HCT116 (cell line): ENCODE data around the gene MTPN. TPM values are rescaled to one million over a fixed set of nuclear protein-coding genes. Genes with fewer than 3 reads are reported as not detected.

Source experiments
- ATAC-seq: fragments of 200-7000 bp; cut with Tn5 transposase; 2 replicates; pipeline ENCODE4 v1.9.1; 2020; ENCODE audit warnings: mild to moderate bottlenecking, moderate library complexity
- BruUV-seq: library from RNA; stranded (reverse); fragments of 400-500 nt; replicated peaks from 2 replicates; lab custom pipeline; 2021; lab: Mats Ljungman, UMichigan
- CTCF ChIA-PET: fragments of 300-600 bp; sonication (Branson Sonifier 250); formaldehyde crosslinking; loops from one replicate; lab custom pipeline; 2021; ENCODE audit warnings: antibody characterized with exemption; lab: Charles Lee
- POLR2A ChIA-PET: fragments of 300-600, 350-600 bp; sonication (Branson Sonifier 250); formaldehyde crosslinking; loops from one replicate; lab custom pipeline; 2021; ENCODE audit warnings: antibody characterized with exemption; lab: Charles Lee
- RAD21 ChIA-PET, 2 experiments: fragments of 300-600 bp; sonication (Branson Sonifier 250); formaldehyde crosslinking; loops; one replicate each; lab custom pipeline; 2023; ENCODE audit warnings: low total read pairs in 2 of 2; ENCODE audit not compliant: uncharacterized antibody in 2 of 2, unreplicated experiment in 2 of 2, low non-redundant PET in 1 of 2; lab: Charles Lee
- DNase-seq: peaks from one replicate; pipeline ENCODE4 v3.0.0-alpha.2; 2010; ENCODE audit warnings: low read depth, low spot score
- H2AFZ ChIP-seq: fragments of 200-600 bp; shearing (Covaris generic), sonication (generic); 2 replicates; pipeline ENCODE4 v1.6.1; 2017; ENCODE audit warnings: low read depth, mixed run types, mixed read lengths, antibody characterized with exemption, low read length; ENCODE audit not compliant: poor library complexity, severe bottlenecking
- H3K27ac ChIP-seq: 2 replicates; pipeline ENCODE4 v1.5.1; 2012; ENCODE audit warnings: low read depth, low read length
- H3K27me3 ChIP-seq: fragments of 200-600 bp; sonication (generic); 2 replicates; pipeline ENCODE4 v1.6.1; 2016; ENCODE audit warnings: mixed run types, low read length, mixed read lengths; ENCODE audit not compliant: insufficient read depth
- H3K36me3 ChIP-seq, 2 experiments: fragments of 200-500 bp in 1 of 2; fragments of 200-600 bp in 1 of 2; sonication (Bioruptor generic) in 1 of 2; sonication (generic) in 1 of 2; 2 replicates each; pipeline versions ENCODE4 v1.5.1 to v1.6.1; 2014 to 2016; ENCODE audit warnings: low read length in 2 of 2, inconsistent platforms in 1 of 2, mixed read lengths in 1 of 2, mixed run types in 1 of 2; ENCODE audit not compliant: insufficient read depth in 2 of 2, control insufficient read depth in 1 of 2
- H3K4me1 ChIP-seq, 2 experiments: fragments of 200-600 bp in 1 of 2; sonication (generic) in 1 of 2; 2 replicates each; pipeline versions ENCODE4 v1.5.1 to v1.6.1; 2012 to 2017; ENCODE audit warnings: low read length in 2 of 2, inconsistent platforms in 1 of 2, mild to moderate bottlenecking in 1 of 2, mixed read lengths in 1 of 2, mixed run types in 1 of 2, moderate library complexity in 1 of 2; ENCODE audit not compliant: insufficient read depth in 2 of 2, control insufficient read depth in 1 of 2
- H3K4me2 ChIP-seq: fragments of 200-600 bp; sonication (generic); 2 replicates; pipeline ENCODE4 v1.6.1; 2017; ENCODE audit warnings: mixed run types, low read length, mixed read lengths
- H3K4me3 ChIP-seq, 2 experiments: fragments of 200-600 bp in 1 of 2; sonication (generic) in 1 of 2; replicated peaks in 1 of 2; 2 replicates each; pipeline ENCODE4 v1.5.1; 2011 to 2016; ENCODE audit warnings: low read length in 2 of 2, control low read depth in 1 of 2, low read depth in 1 of 2, mild to moderate bottlenecking in 1 of 2, mixed read lengths in 1 of 2, mixed run types in 1 of 2
- H3K79me2 ChIP-seq: fragments of 200-600 bp; sonication (generic); 2 replicates; pipeline ENCODE4 v1.6.1; 2017; ENCODE audit warnings: mild to moderate bottlenecking, mixed run types, low read length, moderate library complexity, mixed read lengths; ENCODE audit not compliant: insufficient read depth
- H3K9ac ChIP-seq: fragments of 200-600 bp; sonication (generic); 2 replicates; pipeline ENCODE4 v1.6.1; 2016; ENCODE audit warnings: low read length, mixed read lengths
- H3K9me2 ChIP-seq: fragments of 200-600 bp; sonication (generic), shearing (Covaris generic); 2 replicates; pipeline ENCODE4 v1.6.1; 2017; ENCODE audit warnings: mixed run types, mild to moderate bottlenecking, moderate library complexity; ENCODE audit not compliant: insufficient read depth
- H3K9me3 ChIP-seq, 2 experiments: fragments of 200-500 bp in 1 of 2; fragments of 200-600 bp in 1 of 2; sonication (Bioruptor generic) in 1 of 2; sonication (generic) in 1 of 2; 2 replicates each; pipeline ENCODE4 v1.6.1; 2014 to 2017; ENCODE audit warnings: low read length in 2 of 2, mixed read lengths in 2 of 2, inconsistent platforms in 1 of 2, low read depth in 1 of 2, mild to moderate bottlenecking in 1 of 2, mixed run types in 1 of 2, moderate library complexity in 1 of 2; ENCODE audit not compliant: control insufficient read depth in 1 of 2, insufficient read depth in 1 of 2
- H4K20me1 ChIP-seq: fragments of 200-600 bp; sonication (generic), shearing (Covaris generic); 2 replicates; pipeline ENCODE4 v1.6.1; 2017; ENCODE audit warnings: mixed run types, mild to moderate bottlenecking, moderate library complexity; ENCODE audit not compliant: insufficient read depth
- ATF3 ChIP-seq: IDR thresholded peaks from 2 replicates; pipeline ENCODE4 v1.6.1; 2012
- CBX3 ChIP-seq: IDR thresholded peaks from 2 replicates; pipeline ENCODE4 v1.6.1; 2012; ENCODE audit warnings: low read depth
- CEBPB ChIP-seq: IDR thresholded peaks from 2 replicates; pipeline ENCODE4 v1.6.1; 2012; ENCODE audit warnings: low read depth
- ELF1 ChIP-seq: IDR thresholded peaks from 2 replicates; pipeline ENCODE4 v1.6.1; 2012; ENCODE audit warnings: low read depth, borderline replicate concordance
- EZH2 ChIP-seq: fragments of 200-600 bp; sonication (generic); IDR thresholded peaks from 2 replicates; pipeline ENCODE4 v1.6.1; 2017; ENCODE audit warnings: antibody characterized with exemption, mixed run types
- JUND ChIP-seq: IDR thresholded peaks from 2 replicates; pipeline ENCODE4 v1.6.1; 2012
- MAX ChIP-seq: IDR thresholded peaks from 2 replicates; pipeline ENCODE4 v1.6.1; 2012
- POLR2A ChIP-seq: IDR thresholded peaks from 2 replicates; pipeline ENCODE4 v1.7.0; 2011; ENCODE audit warnings: borderline replicate concordance; ENCODE audit not compliant: insufficient read depth, insufficient read length; ENCODE audit errors: extremely low read depth
- REST ChIP-seq: IDR thresholded peaks from 2 replicates; pipeline ENCODE4 v1.6.1; 2012; ENCODE audit warnings: low read depth
- SP1 ChIP-seq: IDR thresholded peaks from 2 replicates; pipeline ENCODE4 v1.6.1; 2012; ENCODE audit warnings: low read depth
- SRF ChIP-seq: IDR thresholded peaks from 2 replicates; pipeline ENCODE4 v1.6.1; 2012; ENCODE audit warnings: low read depth
- TCF7L2 ChIP-seq: IDR thresholded peaks from 2 replicates; pipeline ENCODE4 v1.7.0; 2011; ENCODE audit warnings: borderline replicate concordance, inconsistent platforms; ENCODE audit not compliant: insufficient read depth, insufficient read length; ENCODE audit errors: extremely low read depth
- YY1 ChIP-seq: IDR thresholded peaks from 2 replicates; pipeline ENCODE4 v1.6.1; 2011; ENCODE audit warnings: low read length, low read depth, moderate library complexity, mild to moderate bottlenecking; ENCODE audit not compliant: insufficient replicate concordance; ENCODE audit errors: extremely low read depth
- ZBTB33 ChIP-seq: IDR thresholded peaks from 2 replicates; pipeline ENCODE4 v1.6.1; 2011; ENCODE audit warnings: mild to moderate bottlenecking, low read length, moderate library complexity; ENCODE audit not compliant: insufficient replicate concordance; ENCODE audit errors: extremely low read depth
- ZFX ChIP-seq: fragments of 450-650 bp; IDR thresholded peaks from 2 replicates; pipeline ENCODE4 v1.6.1; 2017
- ZNF274 ChIP-seq: fragments of 200-500 bp; sonication (Bioruptor generic); IDR thresholded peaks from 2 replicates; pipeline ENCODE4 v1.6.1; 2014; ENCODE audit warnings: mild to moderate bottlenecking, low read depth, low read length, inconsistent platforms
- intact Hi-C: fragments of 100-400 bp; cut with micrococcal nuclease; formaldehyde crosslinking; loops from 2 replicates; pipeline ENCODE4 v1.10.0; 2022
- total RNA-seq: library from RNA; stranded (reverse); gene quantifications from one replicate; pipeline ENCODE4 v1.2.1, GENCODE V29; 2021; ENCODE audit not compliant: unreplicated experiment

MTPN gene
- total RNA-seq, 1 experiment from 2014 or later: 152 TPM

DNA sequence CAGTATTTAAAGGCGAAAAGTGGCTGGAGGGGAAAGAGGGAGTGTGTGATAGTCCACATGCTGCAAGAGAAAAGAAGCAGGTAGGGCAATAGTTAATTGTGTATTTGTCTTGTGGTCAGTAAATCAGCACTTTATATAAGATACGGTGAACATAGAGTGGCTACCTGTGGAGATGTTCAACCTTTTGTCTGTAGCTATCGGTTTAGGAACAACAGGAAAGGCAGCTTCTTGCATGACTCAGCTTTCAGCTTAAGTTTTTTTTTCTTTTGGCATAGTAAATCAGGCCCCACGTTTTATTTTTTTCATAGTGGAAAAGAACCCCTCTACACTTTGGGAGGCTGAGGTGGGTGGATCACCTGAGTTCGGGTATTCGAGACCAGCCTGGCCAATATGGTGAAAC is 14.2 kb upstream of the MTPN start:
- TF ChIP-seq SRF: no peak
- no peak for TF ChIP-seq MAX
- no peak for TF ChIP-seq SP1
- TF ChIP-seq EZH2: no peak
- no peak for TF ChIP-seq TCF7L2
- no peak for TF ChIP-seq ZNF274
- no peak for TF ChIP-seq ELF1
- TF ChIP-seq CBX3: no peak
- no peak for TF ChIP-seq JUND
- no peak for TF ChIP-seq YY1
- no peak for TF ChIP-seq ATF3
- H3K4me3 ChIP-seq: no peak overlapping the region
- no peaks in the 10 kb centered on the region for H3K79me2 ChIP-seq
- BruUV-seq: no TSS peak
- no peaks in the 10 kb centered on the region for H4K20me1 ChIP-seq
- H3K4me1 ChIP-seq: no peaks in the 10 kb centered on the region
- H3K27ac ChIP-seq: no peak overlapping the region
- no peaks in the 10 kb centered on the region for H3K9me2 ChIP-seq
- H3K36me3 ChIP-seq: no peaks in the 10 kb centered on the region
- ATAC-seq: no peak
- H2AFZ ChIP-seq: no peak overlapping the region
- no peak for DNase-seq
- no peak overlapping the region for H3K4me2 ChIP-seq
- H3K27me3 ChIP-seq: no peaks in the 10 kb centered on the region
- POLR2A ChIA-PET: interaction anchor here (0.7 kb wide), 1 partner anchor 174 kb away, joined by 4 read pairs; no protein-coding TSS in a partner anchor
- H3K9me3 ChIP-seq: no peaks in the 10 kb centered on the region
- RAD21 ChIA-PET: no interaction called here
- no peak overlapping the region for H3K9ac ChIP-seq
- intact Hi-C loops: no loop called here
- CTCF ChIA-PET: no interaction called here

- Histone ChIP-seq H3K4me3 (no peak overlapping the region), H2AFZ (no peak overlapping the region), H3K79me2 (no peaks in the 10 kb centered on the region), H4K20me1 (no peaks in the 10 kb centered on the region), H3K27me3 (no peaks in the 10 kb centered on the region), H3K9me2 (no peaks in the 10 kb centered on the region), H3K9ac (no peak overlapping the region), H3K4me1 (no peaks in the 10 kb centered on the region), H3K9me3 (no peaks in the 10 kb centered on the region), H3K4me2 (no peak overlapping the region), H3K36me3 (no peaks in the 10 kb centered on the region), H3K27ac (no peak overlapping the region)
- intact Hi-C loops: no loop called here
- RAD21 ChIA-PET: no interaction called here
- ATAC-seq (no peak), DNase-seq (no peak)
- POLR2A ChIA-PET: no interaction called here
- CTCF ChIA-PET: no interaction called here
- BruUV-seq: no TSS peak
- TF ChIP-seq POLR2A (no peak), ZNF274 (no peak), ZFX (no peak), SP1 (no peak), TCF7L2 (no peak), CEBPB (no peak), MAX (no peak), ZBTB33 (no peak), REST (no peak)
These were observed 13.1 kb upstream of the MTPN start for GRCh38 chr7:135990258-135990657.
